Esophagus mucosa (tissue), 1 donor: Measurements from ENCODE around the gene TCEA3. TPM values are rescaled to one million over a fixed set of nuclear protein-coding genes. Genes with fewer than 3 reads are reported as not detected.
"Not testable (repeated sequence)": the region's sequence is repeated elsewhere in the genome, so short reads cannot be mapped to it uniquely, and the experiment has no call there.

Experiments used
- ATAC-seq: fragments of 200-7000 bp; cut with Tn5 transposase; one replicate; pipeline ENCODE4 v1.9.1; 2020
- total RNA-seq: library from RNA; stranded (reverse); gene quantifications from one replicate; pipeline ENCODE4 v1.2.4, GENCODE V29; 2023
- donor health status: DM: yes; HTN: yes; CAD: no.

The TCEA3 gene
- total RNA-seq, 1 donor from 2014 or later, result 25.6 TPM

DNA sequence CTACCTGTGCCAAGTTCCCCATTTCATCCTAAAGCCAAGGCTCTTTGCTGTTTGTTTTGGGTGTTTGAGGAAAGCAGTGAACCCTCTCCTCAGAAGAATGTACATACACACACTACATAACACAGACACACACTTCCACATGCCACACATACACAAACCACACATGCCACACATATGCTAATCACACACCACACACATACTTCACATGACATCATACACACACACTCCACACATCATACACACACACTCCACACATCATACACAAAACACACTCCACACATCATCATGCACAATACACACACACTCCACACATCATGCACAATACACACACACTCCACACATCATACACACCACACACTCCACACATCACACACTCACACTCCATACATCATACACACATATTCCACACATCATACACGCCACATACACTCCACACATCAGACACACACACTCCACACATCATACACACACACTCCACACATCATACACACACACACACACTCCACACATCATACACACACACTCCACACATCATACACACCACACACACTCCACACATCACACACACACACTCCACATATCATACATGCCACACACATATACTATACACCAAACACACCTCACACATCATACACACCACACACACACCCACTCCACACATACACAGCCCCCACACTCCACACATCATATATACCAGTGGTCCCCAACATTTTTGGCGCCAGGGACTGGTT, 32.3 kb downstream of the TCEA3 start:
- ATAC-seq, result peak; percentile 25

DNA sequence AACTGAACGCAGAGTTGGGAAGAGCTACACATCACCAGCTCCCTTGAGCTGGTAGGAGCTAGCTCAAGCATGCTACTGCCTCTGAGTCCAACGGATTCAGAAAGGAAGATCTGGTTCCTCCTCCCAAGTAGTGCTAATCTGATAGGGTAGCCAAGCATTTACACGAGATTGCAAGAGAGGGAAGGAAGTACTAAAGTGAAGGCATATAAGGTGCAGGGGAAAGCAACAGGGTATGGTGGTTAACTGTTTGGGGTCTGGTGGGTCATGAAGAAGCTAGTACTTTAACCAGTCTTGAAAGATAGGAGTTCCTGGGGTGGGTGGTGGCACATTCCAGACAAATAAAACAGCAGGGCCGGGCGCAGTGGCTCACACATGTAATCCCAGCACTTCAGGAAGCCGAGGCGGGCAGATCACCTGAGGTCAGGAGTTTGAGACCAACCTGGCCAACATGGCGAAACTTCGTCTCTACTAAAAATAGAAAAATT, 34.7 kb downstream of the TCEA3 start:
- ATAC-seq, result no peak

DNA sequence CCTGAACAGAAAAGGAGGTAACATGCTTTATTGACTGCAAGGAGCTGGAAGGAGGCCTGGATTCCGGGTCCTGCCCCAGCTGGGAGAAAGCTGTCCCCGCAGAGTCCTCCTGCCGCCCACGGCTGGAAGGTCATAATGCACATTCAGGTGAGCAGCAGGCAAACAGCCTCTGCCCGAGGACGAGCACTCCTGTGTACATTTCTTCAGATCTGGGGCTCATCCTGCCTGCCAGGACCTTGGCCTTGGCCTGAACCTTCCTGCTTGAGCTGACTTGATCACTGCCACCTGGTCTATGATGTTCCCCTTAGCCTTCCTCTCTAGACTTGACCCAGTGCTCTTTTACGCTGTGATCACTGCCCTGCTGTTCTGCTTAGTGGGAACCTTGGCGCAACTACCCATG, 37.1 kb downstream of the TCEA3 start:
- ATAC-seq, result no peak

DNA sequence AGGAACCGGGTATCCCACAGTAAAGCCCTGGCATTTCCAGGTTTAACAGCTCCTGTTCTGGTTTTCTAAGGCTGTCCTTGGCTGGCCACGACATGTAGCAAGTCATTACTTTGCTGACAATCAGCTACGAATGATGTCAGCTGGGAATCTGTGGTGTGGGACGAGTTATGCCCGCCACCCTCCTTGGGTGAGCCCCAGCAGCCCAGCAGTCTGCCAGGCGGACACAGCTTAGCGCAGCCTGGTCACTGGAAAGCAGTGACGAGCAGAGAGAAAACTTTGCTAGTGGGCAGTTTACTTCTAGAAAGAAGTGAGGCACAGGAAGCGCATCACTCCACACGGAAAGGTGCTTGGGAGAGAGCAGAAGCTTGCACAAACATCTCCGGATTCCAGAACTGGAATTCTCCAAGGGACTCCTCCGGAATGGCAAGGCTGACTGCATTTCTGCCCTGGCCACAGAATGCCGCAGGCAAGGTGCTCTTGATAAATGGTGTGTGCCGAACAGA, 39.4 kb downstream of the TCEA3 start:
- ATAC-seq, result peak; percentile 14

DNA sequence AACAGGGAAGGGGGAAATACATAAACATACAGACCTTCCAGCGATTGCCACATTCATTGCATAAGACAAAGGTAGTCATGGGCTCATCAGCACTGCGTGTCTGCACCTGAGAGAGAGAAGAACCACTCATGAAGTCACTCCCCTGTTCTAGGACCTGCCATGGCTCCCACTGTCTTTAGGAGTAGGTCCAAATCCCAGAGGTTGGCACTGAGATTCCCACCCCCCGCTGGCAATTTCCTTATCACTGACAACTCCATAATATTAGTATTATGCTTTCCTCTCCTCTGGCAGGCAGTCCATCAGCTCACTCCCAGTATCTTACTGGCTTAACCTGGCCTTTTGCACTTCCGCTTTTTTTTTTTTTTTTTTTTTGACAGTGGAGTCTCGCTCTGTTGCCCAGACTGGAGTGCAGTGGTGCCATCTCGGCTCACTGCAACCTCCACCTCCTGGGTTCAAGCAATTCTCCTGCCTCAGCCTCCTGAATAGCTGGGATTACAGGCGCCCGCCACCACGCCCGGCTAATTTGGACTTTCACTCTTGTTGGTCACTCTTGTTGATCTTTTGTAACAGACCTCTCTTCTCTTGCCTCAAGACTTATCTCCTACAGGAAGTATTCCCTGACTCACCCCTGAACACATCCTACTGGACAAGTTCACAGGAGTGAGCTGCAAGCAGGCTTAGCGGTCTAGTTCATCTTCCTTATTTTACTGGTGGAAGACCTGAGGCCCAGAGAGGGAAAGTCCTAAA, 40.1 kb downstream of the TCEA3 start:
- ATAC-seq, result peak; percentile 75

DNA sequence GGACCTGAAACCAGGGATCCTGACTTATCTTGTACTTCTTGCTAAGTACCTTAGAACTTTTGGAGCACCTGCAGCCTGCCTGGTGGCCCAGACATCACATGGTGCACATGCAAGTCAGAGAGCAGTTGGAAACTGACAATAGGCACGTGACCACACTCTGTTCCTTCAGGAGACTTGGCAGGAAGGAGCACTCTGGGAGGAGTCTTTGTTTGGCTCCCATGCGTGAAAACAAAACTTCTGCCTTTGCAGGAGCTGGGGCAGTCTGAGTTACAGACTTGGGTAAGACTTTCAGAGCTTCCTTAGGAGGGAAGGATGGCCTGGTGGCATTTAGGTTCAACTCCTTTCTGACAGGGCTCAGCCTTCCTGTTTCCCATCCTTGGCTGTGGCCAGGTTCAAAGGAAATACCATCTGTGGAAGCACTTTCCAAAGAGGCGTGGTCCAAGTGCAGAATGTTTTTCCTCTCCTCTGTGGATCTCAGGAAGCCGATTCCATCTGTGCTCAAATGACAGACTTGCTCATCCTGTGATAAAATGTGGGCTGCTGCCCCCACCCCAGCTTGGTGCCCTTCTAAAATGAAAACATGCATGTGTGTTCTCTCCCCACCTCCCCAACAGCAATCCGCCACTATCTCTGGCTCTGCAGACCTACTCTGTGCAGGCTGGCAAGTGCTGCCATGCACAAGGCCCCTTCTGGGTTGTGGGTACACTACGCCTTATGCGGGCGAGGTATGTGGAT, 40.8 kb downstream of the TCEA3 start:
- ATAC-seq, result peak; percentile 35

DNA sequence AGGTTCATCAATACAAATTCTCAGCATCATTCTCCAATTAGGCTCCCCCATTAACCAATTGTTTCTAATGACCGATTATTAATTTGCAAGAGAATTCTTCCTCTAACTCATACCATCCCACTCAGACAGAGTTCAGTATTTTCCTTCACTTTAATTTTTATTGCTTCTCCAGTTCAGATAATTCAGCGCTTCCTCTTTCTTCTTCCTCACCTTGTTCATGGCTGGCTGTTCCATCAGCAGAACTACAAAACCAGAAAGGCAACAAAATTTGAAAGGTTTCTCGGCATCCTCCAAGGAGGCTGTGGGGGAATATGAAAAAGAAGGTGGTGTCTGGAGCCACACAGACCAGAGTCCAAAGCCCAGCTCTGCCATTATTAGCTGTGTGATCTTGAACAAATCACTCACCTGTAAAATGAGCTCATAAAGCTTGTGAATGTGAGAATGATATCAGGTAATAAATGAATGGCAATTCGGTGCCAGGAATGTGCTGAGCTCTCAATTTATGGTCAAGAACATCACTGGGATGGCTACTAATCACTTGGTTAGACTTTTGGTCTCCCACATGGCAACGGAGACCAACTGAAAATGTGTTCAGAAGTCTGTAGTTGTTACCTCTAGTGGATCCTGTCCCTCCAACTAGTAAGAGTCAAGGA, 43.2 kb downstream of the TCEA3 start:
- no peak for ATAC-seq

DNA sequence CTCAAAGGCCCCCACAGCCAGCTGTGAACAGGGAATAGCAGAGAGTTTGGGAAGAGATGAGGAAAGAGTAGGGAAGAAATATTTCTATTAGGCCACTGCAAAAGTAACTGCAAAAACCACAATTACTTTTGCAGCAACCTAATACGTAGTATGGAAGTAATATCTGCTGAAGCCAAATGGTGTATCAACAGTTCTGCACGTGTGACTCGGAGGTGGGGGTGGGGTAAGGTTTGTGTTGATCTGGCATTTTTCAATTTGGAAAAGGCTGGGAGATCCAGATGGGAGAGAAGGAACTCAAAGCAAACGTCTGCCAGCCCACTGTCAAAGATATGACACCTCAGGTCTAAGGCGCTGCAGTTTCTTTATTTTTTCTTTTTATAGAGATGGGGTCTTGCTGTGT, 43.8 kb downstream of the TCEA3 start:
- no peak for ATAC-seq

DNA sequence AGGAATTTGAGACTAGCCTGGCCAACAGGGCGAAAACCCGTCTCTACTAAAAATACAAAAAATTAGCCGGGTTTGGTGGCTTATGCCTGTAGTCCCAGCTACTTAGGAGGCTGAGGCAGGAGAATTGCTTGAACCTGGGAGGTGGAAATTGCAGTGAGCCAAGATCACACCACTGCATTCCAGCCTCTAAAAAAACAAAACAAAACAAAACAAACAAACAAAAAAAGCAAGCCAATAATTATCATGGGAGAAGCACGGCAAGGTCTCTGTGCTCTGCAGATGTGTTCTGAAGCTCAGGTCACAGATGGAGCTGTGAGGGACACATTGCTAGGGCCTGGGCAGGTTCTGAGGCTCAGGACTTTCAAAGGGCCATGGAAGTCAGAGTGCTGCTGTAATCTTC, 44.3 kb downstream of the TCEA3 start:
- not testable (repeated sequence) for ATAC-seq

DNA sequence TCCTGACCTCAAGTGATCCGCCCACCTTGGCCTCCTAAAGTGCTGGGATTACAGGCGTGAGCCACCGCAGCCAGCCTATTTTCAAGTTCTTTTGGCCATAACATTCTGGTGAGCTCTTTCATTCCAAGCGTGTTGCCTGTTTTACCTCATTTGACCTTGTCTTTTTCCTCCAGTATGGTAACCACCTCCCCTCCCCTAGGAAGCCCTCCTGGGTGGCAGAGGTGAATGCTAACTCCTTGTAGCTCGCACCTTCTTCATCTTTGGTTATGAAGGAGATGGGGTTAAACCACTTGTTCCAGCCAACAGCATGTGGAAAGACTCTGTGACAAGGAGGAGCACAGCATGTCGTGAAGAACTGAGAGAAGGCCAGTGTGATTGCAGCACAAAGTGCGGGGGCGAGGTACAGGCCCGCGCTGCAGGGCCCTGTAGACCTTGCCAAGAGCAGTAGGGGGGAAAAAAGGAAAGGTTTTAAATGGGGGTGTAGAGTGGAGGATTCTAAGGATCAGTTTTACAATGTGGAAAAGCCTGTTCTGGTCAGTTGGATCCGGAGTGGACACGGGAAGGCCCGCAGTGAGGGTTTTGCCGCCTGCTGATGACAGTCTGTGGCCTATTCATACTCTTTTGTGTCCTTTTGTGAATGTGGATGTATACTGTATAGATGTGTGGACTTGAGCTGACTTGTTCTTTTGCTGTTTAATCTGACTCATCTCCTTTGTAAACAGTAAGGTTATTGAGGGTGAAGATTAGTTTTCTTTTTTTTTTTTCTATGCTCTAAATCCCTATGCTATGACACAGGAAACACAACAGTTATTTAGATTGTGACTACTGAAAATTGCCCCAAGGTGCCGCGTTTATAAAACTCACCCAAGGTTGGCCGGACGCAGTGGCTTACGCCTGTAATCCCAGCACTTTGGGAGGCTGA, 47.4 kb downstream of the TCEA3 start:
- ATAC-seq, result peak; percentile 94

DNA sequence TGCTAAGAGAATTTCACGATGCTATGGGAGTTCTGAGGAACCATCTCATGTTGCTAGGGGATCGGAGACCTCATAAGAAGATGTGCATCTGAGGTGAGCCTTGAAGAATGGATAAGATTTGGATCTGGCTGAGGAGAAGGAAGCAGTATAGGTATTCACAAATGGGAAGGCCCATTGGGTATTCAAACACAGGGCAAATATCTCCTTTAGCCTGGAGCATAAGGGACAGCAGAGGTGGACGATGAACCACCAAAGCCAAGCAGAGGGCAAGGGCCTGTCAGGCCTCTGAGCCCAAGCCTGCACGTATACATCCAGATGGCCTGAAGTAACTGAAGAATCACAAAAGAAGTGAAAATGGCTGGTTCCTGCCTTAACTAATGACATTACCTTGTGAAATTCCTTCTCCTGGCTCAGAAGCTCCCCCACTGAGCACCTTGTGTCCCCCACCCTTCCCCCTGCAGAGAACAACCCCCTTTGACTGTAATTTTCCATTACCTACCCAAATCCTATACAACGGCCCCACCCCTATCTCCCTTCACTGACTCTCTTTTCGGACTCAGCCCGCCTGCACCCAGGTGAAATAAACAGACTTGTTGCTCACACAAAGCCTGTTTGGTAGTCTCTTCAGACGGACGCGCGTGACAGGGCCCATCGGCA, 50.3 kb downstream of the TCEA3 start:
- not testable (repeated sequence) for ATAC-seq

DNA sequence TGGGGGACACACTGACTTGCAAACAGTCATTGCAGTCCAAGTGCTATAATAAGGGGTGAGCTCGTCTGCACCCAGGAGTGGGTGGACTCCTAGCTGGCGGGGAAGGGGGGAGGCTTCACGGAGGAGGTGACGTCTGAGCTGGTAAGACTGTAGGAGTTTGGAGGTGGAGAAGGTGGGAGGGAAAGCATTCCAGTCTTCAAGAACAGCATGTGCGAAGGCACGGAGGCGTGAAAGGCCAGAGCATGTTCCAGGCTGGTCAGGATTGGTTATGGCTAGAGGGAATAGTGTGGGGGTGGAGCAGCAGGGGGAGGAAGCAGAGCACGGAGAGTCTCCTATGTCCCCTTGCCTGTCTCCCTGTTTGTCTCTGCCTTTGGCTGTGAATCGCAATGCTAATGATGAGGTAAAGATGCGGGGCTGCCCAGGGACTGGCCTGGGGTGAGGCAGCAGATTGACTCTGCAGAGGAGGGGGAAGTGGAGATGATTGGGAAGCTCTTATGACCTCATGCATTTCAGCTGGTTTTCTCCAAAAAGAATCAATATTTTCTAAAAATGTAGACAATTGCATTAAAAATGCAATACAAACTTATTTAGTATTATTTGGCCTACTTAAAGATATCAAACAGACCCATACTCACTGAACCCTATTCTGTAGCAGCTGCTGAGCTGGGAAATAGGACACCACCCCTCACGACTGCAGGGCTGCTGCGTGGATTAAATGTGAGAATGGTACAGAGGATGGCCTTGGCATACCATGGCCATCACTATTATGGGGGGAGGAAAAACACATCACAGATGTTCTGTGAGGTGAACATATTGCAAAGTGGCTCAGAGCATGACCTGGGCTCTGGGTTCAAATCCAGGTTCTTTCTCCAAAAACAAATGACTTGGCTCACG, 52.3 kb downstream of the TCEA3 start:
- ATAC-seq, result no peak

DNA sequence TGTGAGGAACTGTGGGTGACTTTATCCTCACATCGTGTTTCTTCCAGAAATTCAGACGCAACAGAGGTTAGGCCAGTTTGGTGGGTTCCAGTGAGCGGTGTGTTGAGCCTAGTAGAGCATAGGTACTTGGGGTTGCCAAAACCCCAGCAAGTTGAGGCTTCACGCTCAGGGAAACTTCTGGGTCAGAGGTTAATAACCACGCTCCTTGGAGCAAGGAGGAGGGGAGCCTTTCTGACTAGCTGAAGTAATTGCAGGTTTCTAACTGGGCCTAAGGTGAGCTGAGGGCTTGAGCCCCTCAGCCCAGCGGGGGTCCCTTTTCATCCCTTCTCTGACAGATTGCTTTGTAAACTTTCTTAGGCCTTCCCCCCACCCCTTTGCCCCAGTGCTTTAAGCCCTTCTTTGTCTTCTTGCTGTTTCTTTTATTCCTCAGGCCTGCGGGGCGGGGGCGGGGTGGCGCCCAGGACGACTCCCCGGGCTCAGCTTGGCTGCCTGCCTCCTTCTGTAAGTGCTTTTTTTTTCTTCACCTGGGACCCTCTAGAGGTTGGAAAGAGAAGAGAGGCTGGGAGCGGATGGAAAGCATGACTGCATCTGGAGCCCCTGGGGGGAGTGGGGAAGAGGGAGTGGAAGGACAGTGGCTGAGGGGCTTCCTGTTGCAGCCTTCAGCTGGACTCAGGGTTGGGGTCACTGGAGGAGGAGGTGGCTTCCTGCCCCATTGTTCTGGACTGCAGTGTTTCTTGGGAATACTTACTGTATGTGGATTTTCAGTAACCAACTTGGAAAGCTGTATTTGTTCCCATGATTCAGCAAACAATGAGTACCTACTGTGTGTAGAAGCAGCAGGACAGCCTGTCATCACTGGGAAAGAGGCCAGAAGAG, 53.6 kb downstream of the TCEA3 start:
- peak; percentile 10 for ATAC-seq

DNA sequence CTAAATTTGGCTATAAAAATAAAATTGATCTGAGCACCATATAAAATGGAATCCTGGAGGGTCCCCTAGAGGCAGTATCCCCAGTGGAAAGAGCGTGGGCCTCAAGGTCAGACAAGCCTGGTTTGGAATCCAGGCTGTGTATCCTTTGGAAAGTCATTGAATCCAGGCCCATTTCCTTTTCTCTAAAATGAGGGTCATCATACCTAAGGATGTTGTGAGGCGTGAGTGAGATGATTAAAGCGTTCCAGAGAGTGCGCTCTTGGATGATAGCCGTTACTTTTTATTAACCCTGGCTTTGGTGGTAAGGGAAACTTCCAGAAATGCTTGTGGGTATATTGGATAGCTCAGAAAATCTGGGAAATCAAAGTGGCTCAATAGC, 54.2 kb downstream of the TCEA3 start:
- no peak for ATAC-seq

DNA sequence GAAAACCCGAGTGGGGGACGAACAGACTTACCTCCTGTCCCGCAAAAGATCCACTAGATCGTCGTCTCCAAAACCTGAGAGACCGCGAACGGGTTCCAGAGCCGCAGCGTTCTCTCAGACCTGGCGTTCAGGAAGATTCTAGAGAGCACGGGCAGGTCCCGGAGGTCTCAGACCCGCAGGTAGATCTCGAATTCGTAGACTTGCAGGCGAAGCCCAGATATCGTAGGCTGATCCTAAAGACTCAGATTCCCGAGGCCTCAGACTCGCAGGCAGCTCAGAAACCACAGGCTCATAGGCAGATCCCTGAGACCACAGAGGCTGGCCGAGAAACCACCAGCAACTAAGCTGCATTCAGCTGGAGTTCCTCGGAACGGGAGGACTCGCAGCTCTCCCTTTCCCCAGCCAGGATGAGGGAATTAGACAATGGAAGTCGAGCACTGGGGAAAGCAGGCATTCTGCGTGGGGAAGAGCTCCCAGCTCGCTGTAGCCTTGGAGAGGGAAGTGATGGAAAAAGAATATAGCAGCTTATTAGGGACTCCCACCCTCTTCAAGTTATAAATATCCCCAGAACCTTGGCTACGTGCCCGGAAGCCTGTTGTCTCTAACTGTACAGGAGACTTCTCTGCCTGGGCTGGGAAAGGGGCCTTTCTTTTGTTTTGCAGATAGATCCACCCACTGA, 55.1 kb downstream of the TCEA3 start, which contains the start of gene ZNF436:
Gene ZNF436, minus strand, starts transcription at position 502 of the 679 bp plus-strand sequence. CDS start 1,831 bp downstream, outside the sequence.
- ATAC-seq, result no peak

DNA sequence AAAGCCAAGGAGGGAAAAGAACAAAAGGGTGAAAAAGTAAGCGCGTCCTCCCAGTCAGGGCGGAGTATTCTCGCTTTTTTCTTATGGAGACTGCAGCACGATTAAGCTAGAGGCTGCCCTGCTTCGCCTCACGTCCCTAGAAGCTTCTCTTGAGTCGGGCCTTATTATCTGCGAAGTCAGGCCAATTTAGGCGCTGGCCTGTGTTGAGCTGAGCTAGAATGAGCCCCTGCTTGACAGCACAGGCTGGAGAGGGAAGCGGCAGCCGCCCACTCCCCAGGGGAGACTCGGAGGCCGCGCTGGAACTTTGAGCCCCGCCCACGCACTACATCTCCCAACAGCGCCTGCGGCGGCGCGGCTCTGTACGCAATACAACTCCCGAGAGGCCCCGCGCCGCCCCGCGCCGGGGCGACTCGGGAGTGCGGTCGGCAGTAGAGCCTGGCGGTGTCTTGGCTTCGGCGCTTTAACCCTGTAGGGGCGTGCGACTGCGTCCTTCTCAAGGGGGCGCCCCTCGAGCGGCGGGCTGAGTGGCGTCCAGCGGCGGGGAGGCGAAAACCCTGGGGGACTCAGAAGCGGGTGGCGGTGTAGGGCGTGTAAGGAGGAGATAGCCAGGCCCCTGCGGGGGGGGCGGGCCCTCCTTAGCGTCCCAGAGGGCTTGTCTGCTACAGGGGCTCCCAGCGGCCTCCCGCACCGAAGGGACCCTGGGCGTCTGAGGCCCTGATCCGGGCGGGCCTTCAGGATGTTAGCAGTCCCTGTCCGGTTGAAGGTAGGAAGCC, 55.8 kb downstream of the TCEA3 start:
- peak; percentile 79 for ATAC-seq
